ENCODE data around the gene REM1.

GRCh38 chr20:31430568-31431115 is 44.4 kb upstream of the REM1 start:
- TF ChIP-seq CTCF (IDR thresholded peaks at IDR 0.05; ENCODE audit: insufficient read depth, low read depth, low read length) (no peak), EZH2 (IDR thresholded peaks at IDR 0.05; ENCODE audit: insufficient read depth, low read length) (no peak)
